NCI-H460 (cell line): ENCODE results near the gene TEDC2. TPM values are rescaled to one million over a fixed set of nuclear protein-coding genes. Genes with fewer than 3 reads are reported as not detected.

Source experiments
- DNase-seq: peaks from one replicate; pipeline ENCODE4 v3.0.0-alpha.2; 2016; ENCODE audit warnings: low read depth; ENCODE audit errors: extremely low read depth
- total RNA-seq: library from RNA; depleted of rRNA; stranded (reverse); fragments of >200 nt; shearing (Covaris generic); gene quantifications from 2 replicates; pipeline ENCODE4 v1.2.3, GENCODE V29; 2014

Gene TEDC2
- total RNA-seq, 1 experiment from 2014 or later = 12.5 TPM

- no peak for DNase-seq
These were observed 30.5 kb downstream of the TEDC2 start for GRCh38 chr16:2490190-2491105.

DNA sequence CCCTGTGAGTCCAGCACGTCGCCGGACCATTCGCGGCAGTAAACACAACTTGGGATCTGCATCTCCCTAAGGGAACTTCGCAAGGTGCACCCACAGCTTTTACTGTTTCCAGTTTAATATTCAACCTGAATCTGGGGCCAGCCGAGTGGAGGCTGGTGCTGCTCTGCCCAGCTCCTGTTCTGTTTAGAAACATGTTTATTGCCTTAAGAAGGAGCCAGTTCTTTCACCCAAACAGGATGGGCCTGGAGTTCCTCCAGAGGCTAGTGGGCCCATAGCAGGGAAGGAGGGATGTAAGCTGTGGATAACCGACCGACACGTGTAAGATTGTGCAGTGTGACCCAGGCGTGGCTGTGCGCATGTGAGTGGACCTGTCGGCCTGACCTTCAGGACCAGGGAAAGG lies 32.4 kb downstream of the TEDC2 start:
- no peak for DNase-seq

DNA sequence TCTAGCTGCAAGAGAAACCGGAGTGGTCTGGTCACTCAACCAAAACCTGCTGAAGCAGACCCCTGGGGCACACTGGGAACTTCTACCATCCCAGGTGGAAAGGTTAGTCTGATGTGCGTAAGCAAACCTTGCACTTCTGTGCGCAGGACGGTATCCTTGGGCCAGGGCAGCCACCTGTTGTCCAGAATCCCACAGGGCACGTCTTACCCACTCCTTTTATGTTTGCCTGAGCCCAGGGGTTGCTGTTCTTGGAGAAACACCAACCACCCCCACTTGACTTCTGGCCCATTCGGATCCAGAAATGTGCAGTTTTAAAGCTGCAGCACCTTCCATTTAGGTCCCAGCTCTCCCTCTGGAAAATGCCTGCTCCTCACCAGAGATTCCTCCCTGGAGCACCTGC lies 33.7 kb downstream of the TEDC2 start:
- no peak for DNase-seq

- DNase-seq = no peak
These were observed 34.7 kb downstream of the TEDC2 start for GRCh38 chr16:2494616-2495015.

GRCh38 chr16:2495041-2495440 lies 35.1 kb downstream of the TEDC2 start:
- no peak for DNase-seq

- DNase-seq = no peak
These were observed 36.6 kb downstream of the TEDC2 start for GRCh38 chr16:2496223-2497115.

- peak; percentile 30 for DNase-seq
These were observed 37.3 kb downstream of the TEDC2 start for GRCh38 chr16:2497116-2497630.

DNA sequence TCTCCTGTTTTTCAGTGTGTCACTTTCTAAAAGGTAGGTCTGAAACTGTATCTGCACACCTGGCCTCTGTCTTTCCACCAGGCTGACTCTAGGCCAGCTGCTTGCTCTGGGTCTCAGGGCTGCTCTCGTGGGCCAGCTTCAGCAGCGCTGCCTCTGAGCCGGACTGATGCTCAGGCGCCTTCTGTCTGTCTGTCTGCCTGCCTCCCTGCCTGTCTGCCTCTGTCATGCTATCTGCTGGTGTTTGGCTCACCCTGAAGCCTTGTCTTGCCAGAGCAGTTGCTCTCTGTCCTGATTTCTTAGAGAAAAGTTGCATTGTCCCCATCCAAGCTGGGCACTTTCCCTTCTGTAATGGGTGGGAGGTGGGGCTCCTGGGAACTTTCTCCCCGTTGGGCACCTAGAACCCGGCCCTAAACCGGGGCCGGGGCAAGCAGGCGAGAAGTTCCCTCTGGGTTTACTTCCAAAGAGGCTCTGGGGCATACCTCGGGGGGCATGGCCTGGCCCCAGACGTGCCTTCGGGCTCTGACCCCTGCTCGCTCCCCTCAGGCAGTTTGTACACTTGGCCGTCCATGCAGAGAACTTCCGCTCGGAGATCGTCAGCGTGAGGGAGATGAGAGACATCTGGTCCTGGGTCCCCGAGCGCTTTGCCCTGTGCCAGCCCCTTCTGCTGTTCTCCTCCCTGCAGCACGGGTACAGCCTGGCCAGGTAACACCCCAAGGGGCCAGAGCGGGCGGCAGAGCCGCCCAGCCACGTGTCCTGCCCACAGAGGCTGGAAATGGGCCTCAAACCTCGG lies 38.0 kb downstream of the TEDC2 start:
- DNase-seq = no peak

GRCh38 chr16:2498531-2499253 lies 38.8 kb downstream of the TEDC2 start:
- no peak for DNase-seq

DNA sequence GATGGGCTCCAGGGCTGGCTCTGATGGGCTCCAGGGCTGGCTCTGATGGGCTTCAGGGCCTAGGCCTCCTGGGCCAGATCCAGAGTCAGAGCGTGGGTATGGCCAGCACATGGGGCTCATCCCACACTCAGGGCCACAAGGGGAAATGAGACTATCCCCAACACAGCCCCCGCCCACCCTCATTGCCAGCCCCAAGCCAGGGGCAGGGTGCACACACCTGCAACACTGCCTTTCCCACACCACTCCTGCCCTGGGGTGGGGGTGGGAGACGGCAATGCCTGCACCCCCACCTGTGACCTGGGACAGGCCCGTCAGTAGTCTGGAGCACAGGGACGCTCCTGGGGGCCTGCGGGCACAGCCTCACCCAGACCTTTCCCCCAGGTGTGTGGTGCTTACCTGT lies 39.5 kb downstream of the TEDC2 start:
- DNase-seq = no peak

DNA sequence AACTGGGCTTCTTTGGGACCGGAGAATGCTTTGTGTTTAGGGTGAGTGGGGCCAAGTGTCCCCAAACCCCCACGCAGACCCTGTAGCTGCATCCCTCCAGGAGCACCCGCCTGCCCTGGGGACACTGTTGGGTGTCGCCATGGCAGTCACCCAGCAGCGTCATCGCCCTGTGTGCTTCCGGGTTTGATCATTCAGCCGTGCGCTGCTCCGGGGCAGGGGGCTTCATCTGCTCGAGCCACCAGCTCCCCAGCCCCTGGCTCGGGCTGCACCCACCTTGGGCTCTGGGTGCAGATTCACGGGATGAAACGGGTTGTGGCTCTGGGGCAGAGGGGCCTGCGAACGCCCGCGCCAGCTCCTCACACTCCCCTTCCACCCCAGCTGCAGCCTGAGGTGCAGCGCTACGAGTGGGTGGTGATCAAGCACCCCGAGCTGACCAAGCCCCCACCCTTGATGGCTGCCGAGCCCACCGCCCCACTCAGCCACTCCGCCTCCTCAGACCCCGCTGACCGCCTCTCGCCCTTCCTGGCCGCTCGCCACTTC lies 40.1 kb downstream of the TEDC2 start:
- DNase-seq = no peak

DNA sequence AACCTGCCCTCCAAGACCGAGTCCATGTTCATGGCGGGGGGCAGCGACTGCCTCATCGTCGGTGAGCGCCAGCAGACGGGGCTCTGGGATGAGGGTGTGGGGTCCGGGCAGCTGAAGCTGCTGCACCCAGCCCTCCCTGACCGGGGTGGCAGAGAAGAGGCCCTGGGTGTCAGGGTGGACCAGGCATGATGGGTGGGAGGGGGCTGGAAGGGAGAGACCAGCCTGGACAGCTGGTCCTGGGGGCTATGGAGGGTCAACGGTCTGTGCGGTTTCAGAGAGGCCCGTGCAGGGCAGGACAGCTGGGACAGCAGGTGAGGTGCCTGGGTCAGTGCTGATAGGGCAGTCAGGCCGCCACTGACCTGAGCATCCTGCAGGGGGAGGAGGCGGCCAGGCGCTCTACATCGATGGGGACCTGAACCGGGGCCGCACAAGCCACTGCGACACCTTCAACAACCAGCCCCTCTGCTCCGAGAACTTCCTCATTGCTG lies 40.6 kb downstream of the TEDC2 start:
- no peak for DNase-seq

- peak; percentile 68 for DNase-seq
These were observed 41.2 kb downstream of the TEDC2 start for GRCh38 chr16:2500918-2501750.

GRCh38 chr16:2501946-2502895 lies 42.3 kb downstream of the TEDC2 start:
- no peak for DNase-seq

DNA sequence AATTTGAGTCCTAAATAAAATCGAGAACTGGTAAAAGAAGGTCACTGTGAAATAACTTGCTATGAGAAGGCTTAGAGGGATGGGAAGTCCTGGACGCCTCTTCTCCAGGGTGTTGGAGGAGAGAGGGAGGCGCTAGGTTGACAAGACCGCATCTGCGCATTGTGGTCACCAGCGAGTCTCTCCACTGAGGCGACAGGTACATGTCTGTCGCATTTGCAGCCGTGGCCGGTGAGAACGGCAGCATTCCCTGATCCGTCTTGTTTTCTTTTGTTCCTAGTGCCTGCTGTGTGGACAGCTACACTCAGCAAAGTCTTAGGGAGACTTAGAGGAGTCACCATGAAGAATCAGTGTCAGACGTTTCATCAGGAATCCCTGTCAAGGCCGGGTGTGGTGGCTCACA lies 45.8 kb downstream of the TEDC2 start:
- no peak for DNase-seq

DNA sequence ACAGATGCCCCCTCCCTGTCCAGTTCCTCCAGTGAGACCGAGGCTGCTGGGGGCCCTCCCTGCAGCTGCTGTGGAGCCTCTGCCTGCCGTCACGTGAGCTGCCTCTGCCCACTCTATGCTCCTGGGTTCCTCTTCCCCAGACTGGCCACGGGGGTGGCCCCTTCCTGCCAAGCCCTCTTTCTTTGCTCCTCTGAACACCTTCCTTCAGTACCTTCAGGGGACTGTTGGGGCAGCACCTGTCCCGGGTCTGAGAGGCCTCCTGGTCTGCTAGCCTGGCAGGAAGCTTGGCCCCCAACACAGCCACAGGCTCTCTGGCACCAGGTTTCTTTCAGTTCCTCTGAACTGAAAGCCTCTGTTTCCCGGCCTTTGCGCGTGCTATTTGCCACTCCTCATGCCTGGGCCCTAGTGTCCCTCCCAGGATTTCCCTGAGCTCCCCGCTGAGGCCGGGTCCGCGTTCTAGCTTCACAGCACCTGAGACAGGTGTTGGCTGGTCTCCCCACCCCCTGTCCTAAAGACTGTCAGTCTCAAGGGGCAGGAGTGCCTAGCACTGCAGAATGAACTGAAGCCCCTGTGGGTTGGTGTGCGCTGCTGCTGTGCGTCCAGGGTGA lies 47.2 kb downstream of the TEDC2 start:
- no peak for DNase-seq

GRCh38 chr16:2507665-2508064 lies 47.8 kb downstream of the TEDC2 start:
- no peak for DNase-seq
